Measurements from ENCODE around the gene THAP2.
A peak's percentile ranks its signal among the peaks of the same experiment; 100 is the strongest.

The THAP2 gene

GRCh38 chr12:71663561-71664410, at the start of gene THAP2, which contains the start of gene ZFC3H1:
TSS of gene THAP2 (plus strand) at chr12:71664301. CDS start at chr12:71664510, 209 bp downstream.
TSS of gene ZFC3H1 (minus strand) at chr12:71663848. CDS start at chr12:71663610, 238 bp downstream.
- peak; percentile 99 for DNase-seq

GRCh38 chr12:71621938-71622337, 42.2 kb upstream of the THAP2 start:
- no peak for DNase-seq

- no peak for DNase-seq
These were observed 38.6 kb upstream of the THAP2 start for GRCh38 chr12:71625476-71625875.

GRCh38 chr12:71626098-71626497, 38.0 kb upstream of the THAP2 start:
- no peak for DNase-seq

- DNase-seq = peak; percentile 16
These were observed 37.3 kb upstream of the THAP2 start for GRCh38 chr12:71626768-71627167.

- DNase-seq = no peak
These were observed 36.6 kb upstream of the THAP2 start for GRCh38 chr12:71627438-71628002.

- peak; percentile 58 for DNase-seq
These were observed 27.4 kb upstream of the THAP2 start for GRCh38 chr12:71636704-71637115.

- DNase-seq = no peak
These were observed 25.6 kb upstream of the THAP2 start for GRCh38 chr12:71638499-71638898.

- DNase-seq = peak; percentile 13
These were observed 24.8 kb upstream of the THAP2 start for GRCh38 chr12:71639341-71639760.

GRCh38 chr12:71640316-71640715, 23.8 kb upstream of the THAP2 start:
- DNase-seq = no peak

- no peak for DNase-seq
These were observed 22.7 kb upstream of the THAP2 start for GRCh38 chr12:71641390-71641789.

GRCh38 chr12:71642264-71642663, 21.8 kb upstream of the THAP2 start:
- DNase-seq = no peak

GRCh38 chr12:71645268-71645667, 18.8 kb upstream of the THAP2 start:
- no peak for DNase-seq

GRCh38 chr12:71646512-71646911, 17.6 kb upstream of the THAP2 start:
- DNase-seq = no peak

- no peak for DNase-seq
These were observed 15.6 kb upstream of the THAP2 start for GRCh38 chr12:71648537-71648936.

GRCh38 chr12:71649401-71649800, 14.7 kb upstream of the THAP2 start:
- no peak for DNase-seq

GRCh38 chr12:71652656-71653055, 11.4 kb upstream of the THAP2 start:
- DNase-seq = no peak

GRCh38 chr12:71653137-71653536, 11.0 kb upstream of the THAP2 start:
- no peak for DNase-seq

- DNase-seq = no peak
These were observed 9.9 kb upstream of the THAP2 start for GRCh38 chr12:71654200-71654599.

- DNase-seq = no peak
These were observed 8.6 kb upstream of the THAP2 start for GRCh38 chr12:71655495-71655894.

- DNase-seq = no peak
These were observed 8.2 kb upstream of the THAP2 start for GRCh38 chr12:71655907-71656306.

- DNase-seq = no peak
These were observed 7.4 kb upstream of the THAP2 start for GRCh38 chr12:71656740-71657139.

GRCh38 chr12:71661977-71662530, 2.0 kb upstream of the THAP2 start:
- DNase-seq = peak; percentile 58
